HG03097 (cell line): ENCODE measurements around the gene CLRN1.
A peak's percentile ranks its signal among the peaks of the same experiment; 100 is the strongest.

ENCODE experiments used
- ATAC-seq: cut with Tn5 transposase; IDR thresholded peaks from one replicate; pipeline ENCODE4 v1.9.1; 2021; ENCODE audit not compliant: unreplicated experiment, low FRiP score

Gene CLRN1

GRCh38 chr3:150978566-150979148, 6.1 kb upstream of the CLRN1 start:
- no peak for ATAC-seq

- no peak for ATAC-seq
These were observed 3.5 kb upstream of the CLRN1 start for GRCh38 chr3:150975992-150976368.

- no peak for ATAC-seq
These were observed 2.8 kb upstream of the CLRN1 start for GRCh38 chr3:150975086-150975991.

- no peak for ATAC-seq
These were observed 1.7 kb downstream of the CLRN1 start for GRCh38 chr3:150970665-150971324.

GRCh38 chr3:150968341-150969035, 4.0 kb downstream of the CLRN1 start:
- ATAC-seq, result no peak

- ATAC-seq, result no peak
These were observed 7.1 kb downstream of the CLRN1 start for GRCh38 chr3:150965436-150965835.

GRCh38 chr3:150961949-150962348, 10.6 kb downstream of the CLRN1 start:
- ATAC-seq, result no peak

- no peak for ATAC-seq
These were observed 11.5 kb downstream of the CLRN1 start for GRCh38 chr3:150960708-150961684.

GRCh38 chr3:150958683-150959082, 13.8 kb downstream of the CLRN1 start:
- no peak for ATAC-seq

- ATAC-seq, result no peak
These were observed 16.2 kb downstream of the CLRN1 start for GRCh38 chr3:150956376-150956775.

- ATAC-seq, result no peak
These were observed 20.6 kb downstream of the CLRN1 start for GRCh38 chr3:150951923-150952322.

- ATAC-seq, result no peak
These were observed 27.1 kb downstream of the CLRN1 start for GRCh38 chr3:150945226-150946032.

- ATAC-seq, result no peak
These were observed 30.3 kb downstream of the CLRN1 start for GRCh38 chr3:150942221-150942620.

GRCh38 chr3:150936693-150937092, 35.8 kb downstream of the CLRN1 start:
- peak; percentile 81 for ATAC-seq

GRCh38 chr3:150933473-150933995, 39.0 kb downstream of the CLRN1 start:
- ATAC-seq, result no peak

GRCh38 chr3:150931745-150932144, 40.8 kb downstream of the CLRN1 start:
- ATAC-seq, result no peak

- no peak for ATAC-seq
These were observed 41.7 kb downstream of the CLRN1 start for GRCh38 chr3:150930839-150931238.

- ATAC-seq, result no peak
These were observed 44.3 kb downstream of the CLRN1 start for GRCh38 chr3:150928234-150928633.

- ATAC-seq, result no peak
These were observed 46.2 kb downstream of the CLRN1 start for GRCh38 chr3:150926328-150926727.
